Endothelial cell (in vitro differentiated cells): ENCODE measurements around the gene CYTIP. TPM values are rescaled to one million over a fixed set of nuclear protein-coding genes. Genes with fewer than 3 reads are reported as not detected.

Experiments used
- DNase-seq: peaks from one replicate; pipeline ENCODE4 v3.0.0; 2021; ENCODE audit warnings: low spot score
- H3K27ac Mint-ChIP-seq: one replicate; pipeline ENCODE4 v1.8.0; 2021; ENCODE audit warnings: mixed read lengths, inconsistent platforms; ENCODE audit not compliant: unreplicated experiment
- H3K27me3 Mint-ChIP-seq: one replicate; pipeline ENCODE4 v1.8.0; 2021; ENCODE audit warnings: mild to moderate bottlenecking, moderate library complexity, mixed read lengths, inconsistent platforms; ENCODE audit not compliant: unreplicated experiment
- H3K36me3 Mint-ChIP-seq: one replicate; pipeline ENCODE4 v1.8.0; 2021; ENCODE audit warnings: mild to moderate bottlenecking, low read depth, mixed read lengths, inconsistent platforms; ENCODE audit not compliant: unreplicated experiment
- H3K4me1 Mint-ChIP-seq: one replicate; pipeline ENCODE4 v1.8.0; 2021; ENCODE audit warnings: mild to moderate bottlenecking, mixed read lengths, inconsistent platforms; ENCODE audit not compliant: unreplicated experiment
- H3K4me3 Mint-ChIP-seq: one replicate; pipeline ENCODE4 v1.8.0; 2021; ENCODE audit warnings: mild to moderate bottlenecking, mixed read lengths, inconsistent platforms; ENCODE audit not compliant: unreplicated experiment
- H3K9me3 Mint-ChIP-seq: one replicate; pipeline ENCODE4 v1.8.0; 2021; ENCODE audit warnings: mixed read lengths, inconsistent platforms; ENCODE audit not compliant: unreplicated experiment
- total RNA-seq: library from RNA; stranded (reverse); fragmentation: NEBNext Ultra II Directional; extraction: Animal tissue kit (Norgen Biotek cat#: 25700); gene quantifications from one replicate; pipeline ENCODE4 v1.2.1, GENCODE V29; 2021; ENCODE audit not compliant: unreplicated experiment
- TF ChIP-seq, protein P1 (sequence below): fragments of 200-600 bp; sonication (generic); IDR thresholded peaks from one replicate; pipeline ENCODE4 v1.5.0; 2021; ENCODE audit warnings: antibody characterized with exemption; ENCODE audit not compliant: unreplicated experiment

Gene CYTIP
- total RNA-seq, 1 donor from 2014 or later = not detected

DNA sequence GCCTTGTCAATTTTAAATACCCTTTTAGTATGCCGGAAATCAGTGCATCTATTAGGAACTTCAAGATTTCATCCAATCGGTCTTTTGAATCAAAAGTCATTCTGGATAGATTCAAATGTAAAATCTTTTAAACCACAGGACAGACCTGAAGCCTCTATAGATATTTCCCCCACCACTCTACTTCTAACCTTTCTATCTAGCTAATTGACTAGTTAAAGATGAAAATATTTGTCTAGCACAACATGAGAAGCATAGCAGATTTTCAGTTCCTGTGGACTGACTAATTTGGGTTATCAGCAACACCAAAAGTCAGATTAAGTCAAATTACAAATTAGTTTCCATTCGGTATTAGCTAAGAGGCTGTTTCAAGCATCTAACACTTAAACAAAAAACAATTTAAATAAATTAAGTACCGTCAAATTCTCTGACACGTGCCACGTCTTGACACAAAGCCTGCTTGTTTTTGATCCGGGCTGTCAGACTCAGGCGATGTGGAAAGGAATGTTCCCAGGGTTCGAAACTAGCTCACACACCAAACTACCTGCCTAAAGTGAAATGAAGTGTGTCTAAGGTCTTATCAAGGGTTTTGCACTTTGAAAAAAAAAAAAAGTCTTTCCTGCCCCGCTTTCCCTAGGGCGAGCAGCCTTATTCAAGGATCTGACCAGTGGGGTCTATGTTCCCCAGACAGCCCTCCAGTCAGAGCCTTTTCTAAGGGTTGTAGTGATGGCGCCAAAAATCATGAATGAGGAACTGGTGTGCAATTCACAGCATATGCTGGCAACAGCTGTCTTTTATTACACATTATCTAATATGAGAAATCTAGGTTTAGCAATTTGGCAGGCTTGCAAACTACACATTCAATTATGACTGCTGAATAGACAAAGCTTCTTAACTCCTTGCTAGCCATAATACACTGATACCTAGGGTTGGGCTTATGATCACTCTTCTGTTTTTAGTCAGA is 4.7 kb downstream of the CYTIP start:
- Mint-ChIP-seq H3K4me3 (no peak overlapping the region), H3K36me3 (no peaks in the 10 kb centered on the region), H3K27ac (no peak overlapping the region), H3K4me1 (no peaks in the 10 kb centered on the region), H3K27me3 (peaks cover 2% of the 10 kb centered on the region), H3K9me3 (no peaks in the 10 kb centered on the region)
- no peak for DNase-seq
- TF ChIP-seq, protein P1, sequence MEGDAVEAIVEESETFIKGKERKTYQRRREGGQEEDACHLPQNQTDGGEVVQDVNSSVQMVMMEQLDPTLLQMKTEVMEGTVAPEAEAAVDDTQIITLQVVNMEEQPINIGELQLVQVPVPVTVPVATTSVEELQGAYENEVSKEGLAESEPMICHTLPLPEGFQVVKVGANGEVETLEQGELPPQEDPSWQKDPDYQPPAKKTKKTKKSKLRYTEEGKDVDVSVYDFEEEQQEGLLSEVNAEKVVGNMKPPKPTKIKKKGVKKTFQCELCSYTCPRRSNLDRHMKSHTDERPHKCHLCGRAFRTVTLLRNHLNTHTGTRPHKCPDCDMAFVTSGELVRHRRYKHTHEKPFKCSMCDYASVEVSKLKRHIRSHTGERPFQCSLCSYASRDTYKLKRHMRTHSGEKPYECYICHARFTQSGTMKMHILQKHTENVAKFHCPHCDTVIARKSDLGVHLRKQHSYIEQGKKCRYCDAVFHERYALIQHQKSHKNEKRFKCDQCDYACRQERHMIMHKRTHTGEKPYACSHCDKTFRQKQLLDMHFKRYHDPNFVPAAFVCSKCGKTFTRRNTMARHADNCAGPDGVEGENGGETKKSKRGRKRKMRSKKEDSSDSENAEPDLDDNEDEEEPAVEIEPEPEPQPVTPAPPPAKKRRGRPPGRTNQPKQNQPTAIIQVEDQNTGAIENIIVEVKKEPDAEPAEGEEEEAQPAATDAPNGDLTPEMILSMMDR = no peak

GRCh38 chr2:157433394-157433793 is 10.5 kb downstream of the CYTIP start:
- TF ChIP-seq, protein P1 = no peak
- Mint-ChIP-seq H3K27me3 (no peaks in the 10 kb centered on the region), H3K27ac (no peak overlapping the region), H3K4me3 (no peak overlapping the region), H3K36me3 (no peaks in the 10 kb centered on the region), H3K4me1 (peaks cover 9% of the 10 kb centered on the region), H3K9me3 (no peaks in the 10 kb centered on the region)
- DNase-seq = no peak

DNA sequence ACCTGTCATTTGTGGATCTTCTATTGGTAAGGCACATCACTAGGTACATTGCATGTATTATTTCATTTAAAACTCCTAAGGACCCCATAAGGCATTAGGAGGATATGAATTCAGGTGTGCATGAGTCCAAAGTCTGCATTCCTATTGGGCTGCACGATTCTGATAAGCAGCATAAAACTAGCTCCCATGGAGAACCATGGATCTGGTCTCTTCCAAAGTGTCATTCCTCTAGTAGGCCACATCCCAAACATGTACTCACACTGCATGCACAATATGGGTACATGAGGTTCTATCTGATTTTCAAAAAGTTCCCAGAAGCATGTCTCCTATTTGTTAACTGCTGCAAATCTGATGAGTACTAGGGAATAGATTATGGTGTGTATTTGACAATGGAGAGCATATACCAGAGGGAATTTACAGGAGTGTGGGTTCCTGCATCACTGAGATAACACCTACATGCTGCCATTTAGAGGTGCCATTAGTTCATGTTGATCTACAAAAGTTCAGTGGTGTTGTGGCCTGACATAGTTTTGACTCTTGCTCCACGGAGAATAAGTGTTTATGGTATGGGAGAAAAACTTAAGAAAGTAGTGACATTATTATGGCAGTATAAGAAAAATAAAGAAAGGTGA is 11.3 kb downstream of the CYTIP start:
- H3K36me3 Mint-ChIP-seq = no peaks in the 10 kb centered on the region
- H3K9me3 Mint-ChIP-seq = no peaks in the 10 kb centered on the region
- no peak overlapping the region for H3K27ac Mint-ChIP-seq
- no peak for DNase-seq
- TF ChIP-seq, protein P1 = no peak
- peaks cover 9% of the 10 kb centered on the region for H3K4me1 Mint-ChIP-seq
- H3K4me3 Mint-ChIP-seq = no peak overlapping the region
- no peaks in the 10 kb centered on the region for H3K27me3 Mint-ChIP-seq

DNA sequence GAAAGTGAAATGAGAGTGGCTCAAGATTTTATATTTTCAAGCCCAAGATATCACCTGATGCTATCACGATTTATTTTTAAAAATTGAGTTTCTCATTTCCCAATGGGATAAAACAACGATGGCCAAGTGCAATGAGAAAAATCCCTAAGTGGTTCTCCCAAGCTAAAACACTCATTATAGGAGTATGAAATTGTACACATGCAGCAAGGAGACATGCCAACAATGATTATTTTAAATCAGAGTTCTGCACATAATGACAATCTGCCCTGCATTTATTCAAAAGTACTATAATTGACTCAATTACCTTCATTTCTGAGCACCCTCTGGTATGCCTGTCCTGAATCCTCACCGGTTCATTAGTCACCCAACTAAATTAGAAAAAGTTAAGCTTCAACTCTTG is 12.7 kb downstream of the CYTIP start:
- H3K36me3 Mint-ChIP-seq = no peaks in the 10 kb centered on the region
- DNase-seq = no peak
- H3K9me3 Mint-ChIP-seq = no peaks in the 10 kb centered on the region
- H3K4me1 Mint-ChIP-seq = peaks cover 9% of the 10 kb centered on the region
- no peaks in the 10 kb centered on the region for H3K27me3 Mint-ChIP-seq
- TF ChIP-seq, protein P1 = no peak
- H3K4me3 Mint-ChIP-seq = no peak overlapping the region
- H3K27ac Mint-ChIP-seq = no peak overlapping the region
